Measurements from ENCODE around the gene ADAP1. TPM values are rescaled to one million over a fixed set of nuclear protein-coding genes. Genes with fewer than 3 reads are reported as not detected.

The ADAP1 gene
- total and polyA plus RNA-seq, 7 donors: 11.4 to 157 (median 72.6) TPM

GRCh38 chr7:857661-858060, 96.8 kb downstream of the ADAP1 start:
- 88 to 89% methylated on average over 9 of the region's 9 CpGs for WGBS, 2 donors
- Histone ChIP-seq H3K36me3 (peaks cover 72 to 100% (median 95%) of the 10 kb centered on the region in 4 donors), H3K4me3 (no peak overlapping the region), H3K27me3 (no peaks in the 10 kb centered on the region), H3K27ac (no peak overlapping the region), H3K9me3 (no peaks in the 10 kb centered on the region), H3K4me1 (no peaks in the 10 kb centered on the region)
- intact Hi-C loops (cut with DNase I): no loop called here
- DNase-seq: no peak
- no peak for TF ChIP-seq POLR2AphosphoS5 (IDR thresholded peaks at IDR 0.05)
- TF ChIP-seq CTCF (IDR thresholded peaks at IDR 0.05): no peak
- no peak for TF ChIP-seq POLR2A (IDR thresholded peaks at IDR 0.05)
- TF ChIP-seq EP300 (IDR thresholded peaks at IDR 0.05): no peak

- no peaks in the 10 kb centered on the region for H3K4me1 ChIP-seq
- no peak for DNase-seq
- H3K36me3 ChIP-seq: peaks cover 67 to 100% (median 90%) of the 10 kb centered on the region in 4 donors
- no peaks in the 10 kb centered on the region for H3K9me3 ChIP-seq
- WGBS, 2 donors: 91 to 96% methylated on average over 30 of the region's 30 CpGs
- no peak overlapping the region for H3K4me3 ChIP-seq
- no peaks in the 10 kb centered on the region for H3K27me3 ChIP-seq
- TF ChIP-seq EP300 (IDR thresholded peaks at IDR 0.05): no peak
- no peak for TF ChIP-seq POLR2AphosphoS5 (IDR thresholded peaks at IDR 0.05)
- no peak for TF ChIP-seq POLR2A (IDR thresholded peaks at IDR 0.05)
- no peak for TF ChIP-seq CTCF (IDR thresholded peaks at IDR 0.05)
- H3K27ac ChIP-seq: no peak overlapping the region
- intact Hi-C loops (cut with DNase I): no loop called here
Measured at GRCh38 chr7:856444-857095, 97.9 kb downstream of the ADAP1 start.

- Histone ChIP-seq H3K4me3 (no peak overlapping the region), H3K9me3 (no peaks in the 10 kb centered on the region), H3K27me3 (no peaks in the 10 kb centered on the region), H3K36me3 (peaks cover 59 to 100% (median 84%) of the 10 kb centered on the region in 4 donors), H3K27ac (no peak overlapping the region), H3K4me1 (no peaks in the 10 kb centered on the region)
- no peak for DNase-seq
- intact Hi-C loops (cut with DNase I): no loop called here
- no peak for TF ChIP-seq POLR2A (IDR thresholded peaks at IDR 0.05)
- WGBS, 2 donors: 93 to 94% methylated on average over 29 of the region's 29 CpGs
Measured at GRCh38 chr7:855686-856369, 98.7 kb downstream of the ADAP1 start.

- no peaks in the 10 kb centered on the region for H3K4me1 ChIP-seq
- intact Hi-C loops (cut with DNase I): no loop called here
- DNase-seq: no peak
- WGBS, 2 donors: 93 to 94% methylated on average over 32 of the region's 32 CpGs
- no peaks in the 10 kb centered on the region for H3K9me3 ChIP-seq
- H3K27ac ChIP-seq: no peak overlapping the region
- no peaks in the 10 kb centered on the region for H3K27me3 ChIP-seq
- no peak for TF ChIP-seq POLR2A (IDR thresholded peaks at IDR 0.05)
- no peak for TF ChIP-seq CTCF (IDR thresholded peaks at IDR 0.05)
- TF ChIP-seq EP300 (IDR thresholded peaks at IDR 0.05): no peak
- no peak for TF ChIP-seq POLR2AphosphoS5 (IDR thresholded peaks at IDR 0.05)
- no peak overlapping the region for H3K4me3 ChIP-seq
- H3K36me3 ChIP-seq: peaks cover 44 to 100% (median 80%) of the 10 kb centered on the region in 4 donors
Measured at GRCh38 chr7:854118-854775, 100.2 kb downstream of the ADAP1 start.

All from sigmoid colon (tissue), 7 donors.